ENCODE data around the gene ARHGAP15. TPM values are rescaled to one million over a fixed set of nuclear protein-coding genes. Genes with fewer than 3 reads are reported as not detected.

Gene ARHGAP15
- total and polyA plus RNA-seq, 12 donors = 1.3 to 7.7 (median 2.8) TPM

GRCh38 chr2:143668234-143668633 lies 539.0 kb downstream of the ARHGAP15 start:
- 88 to 89% methylated on average over 2 of the region's 2 CpGs for WGBS, 2 donors
- DNase-seq (no peak), ATAC-seq (no peak)
- no peaks in the 10 kb centered on the region for H3K36me3 ChIP-seq
- no peaks in the 10 kb centered on the region for H3K4me1 ChIP-seq
- H3K27me3 ChIP-seq = no peaks in the 10 kb centered on the region
- H3K27ac ChIP-seq = no peak overlapping the region
- intact Hi-C loops (cut with DNase I) = no loop called here
- H3K4me3 ChIP-seq = no peak overlapping the region
- no peaks in the 10 kb centered on the region for H3K9me3 ChIP-seq
- TF ChIP-seq CTCF (IDR thresholded peaks at IDR 0.05) = no peak

DNA sequence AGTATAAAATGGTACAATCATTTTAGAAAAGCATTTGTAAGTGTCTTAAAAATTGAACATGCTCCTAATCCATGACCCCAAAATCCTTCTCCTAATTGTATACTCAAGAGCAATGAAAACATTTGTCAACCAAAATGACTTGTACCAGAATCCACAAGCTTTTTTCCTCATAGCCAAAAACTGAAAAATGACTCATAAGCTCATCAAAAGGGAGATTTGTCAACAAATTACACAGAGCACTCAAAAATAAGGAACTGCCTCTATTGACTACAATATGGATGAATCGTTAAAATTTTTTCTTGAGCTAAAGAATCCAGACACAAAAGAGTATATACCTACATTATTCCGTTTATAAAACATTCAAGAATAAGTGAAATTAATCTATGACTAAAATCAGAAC lies 544.8 kb downstream of the ARHGAP15 start:
- 90 to 93% methylated on average over 2 of the region's 2 CpGs for WGBS, 2 donors

DNA sequence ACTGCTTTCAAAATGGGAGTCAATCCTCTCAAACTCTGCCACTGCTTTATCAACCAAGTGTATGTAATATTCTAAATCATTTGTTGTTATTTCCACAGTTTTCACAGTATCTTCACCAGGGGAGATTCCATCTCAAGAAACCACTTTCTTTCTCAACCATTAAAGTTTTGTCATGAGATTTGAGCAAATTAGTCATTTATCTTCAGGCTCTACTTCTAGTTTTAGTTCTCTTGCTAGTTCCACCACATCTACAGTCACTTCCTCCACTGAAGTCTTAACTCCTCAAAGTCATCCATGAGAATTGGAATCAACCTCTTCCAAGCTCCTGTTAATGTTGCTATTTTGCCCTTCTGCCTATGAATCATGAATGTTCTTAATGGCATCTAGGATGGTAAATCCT lies 545.8 kb downstream of the ARHGAP15 start:
- Histone ChIP-seq H3K36me3 (no peaks in the 10 kb centered on the region), H3K27me3 (no peaks in the 10 kb centered on the region), H3K4me1 (no peaks in the 10 kb centered on the region), H3K4me3 (no peak overlapping the region), H3K27ac (no peak overlapping the region), H3K9me3 (no peaks in the 10 kb centered on the region)
- intact Hi-C loops (cut with DNase I) = no loop called here
- no peak for TF ChIP-seq CTCF (IDR thresholded peaks at IDR 0.05)
- DNase-seq (no peak), ATAC-seq (no peak)

More for the DNA sequence above, 544.8 kb downstream of the ARHGAP15 start:
- Histone ChIP-seq H3K9me3 (no peaks in the 10 kb centered on the region), H3K27ac (no peak overlapping the region), H3K4me1 (no peaks in the 10 kb centered on the region), H3K4me3 (no peak overlapping the region), H3K27me3 (no peaks in the 10 kb centered on the region), H3K36me3 (no peaks in the 10 kb centered on the region)
- TF ChIP-seq CTCF (IDR thresholded peaks at IDR 0.05) = no peak
- no peak for ATAC-seq
- DNase-seq = no peak
- intact Hi-C loops (cut with DNase I) = no loop called here

GRCh38 chr2:143679617-143680016 lies 550.4 kb downstream of the ARHGAP15 start:
- no peak for ATAC-seq
- intact Hi-C loops (cut with DNase I) = no loop called here
- Histone ChIP-seq H3K27ac (no peak overlapping the region), H3K36me3 (no peaks in the 10 kb centered on the region), H3K4me1 (no peaks in the 10 kb centered on the region), H3K27me3 (no peaks in the 10 kb centered on the region), H3K4me3 (no peak overlapping the region), H3K9me3 (no peaks in the 10 kb centered on the region)
- WGBS, 2 donors = 86 to 96% methylated on average over 5 of the region's 5 CpGs
- no peak for TF ChIP-seq CTCF (IDR thresholded peaks at IDR 0.05)
- DNase-seq = no peak

Measured in heart right ventricle (tissue), 16 donors.